ENCODE data around the gene SSH2. TPM values are rescaled to one million over a fixed set of nuclear protein-coding genes. Genes with fewer than 3 reads are reported as not detected.

The SSH2 gene
- total RNA-seq, 1 experiment from 2014 or later, result 14.6 TPM

- no peak overlapping the region for H3K4ac ChIP-seq (ENCODE audit: low read depth, low read length)
- H3K79me2 ChIP-seq (ENCODE audit: insufficient read depth, low read length), result no peaks in the 10 kb centered on the region
- no peak overlapping the region for H3K4me3 Mint-ChIP-seq
- no peak overlapping the region for H2BK20ac ChIP-seq (ENCODE audit: low read depth, low read length, poor library complexity, severe bottlenecking)
- peaks cover 8% of the 10 kb centered on the region for H3K4me1 ChIP-seq (ENCODE audit: insufficient read depth, low read length)
- H3K56ac ChIP-seq (ENCODE audit: insufficient read length, low read depth, low read length), result no peak overlapping the region
- no peak overlapping the region for H3K4me2 ChIP-seq (ENCODE audit: insufficient read depth, insufficient read length, low read length)
- no peak overlapping the region for H2BK15ac ChIP-seq (ENCODE audit: low read depth, low read length)
- no peak overlapping the region for H2BK120ac ChIP-seq (ENCODE audit: low read depth, low read length, poor library complexity, severe bottlenecking)
- no peaks in the 10 kb centered on the region for H3K27me3 Mint-ChIP-seq (ENCODE audit: low read depth)
- DNase-seq, result no peak
- H3K14ac ChIP-seq (ENCODE audit: insufficient read depth, low read length), result no peak overlapping the region
- no peak for TF ChIP-seq CTCF (conservative IDR thresholded peaks at IDR 0.05)
- H3K9me3 ChIP-seq (ENCODE audit: control insufficient read depth, low read depth, low read length), result no peaks in the 10 kb centered on the region
- no peak overlapping the region for H3K18ac ChIP-seq (ENCODE audit: insufficient read length, low read depth, low read length)
- no peaks in the 10 kb centered on the region for H3K79me1 ChIP-seq (ENCODE audit: insufficient read depth, low read depth, low read length, poor library complexity, severe bottlenecking)
- H2AFZ ChIP-seq (ENCODE audit: low read length), result no peak overlapping the region
- no peaks in the 10 kb centered on the region for H3K9me3 Mint-ChIP-seq
- H4K20me1 ChIP-seq (ENCODE audit: control insufficient read depth, insufficient read depth, insufficient read length), result no peaks in the 10 kb centered on the region
- no peak overlapping the region for H4K91ac ChIP-seq (ENCODE audit: insufficient read length, low read depth, low read length)
- WGBS (ENCODE audit: extremely low coverage, insufficient read length, low lambda C conversion rate), result no CpG with 5 or more reads among the region's 2 CpGs
- no peaks in the 10 kb centered on the region for H3K36me3 Mint-ChIP-seq (ENCODE audit: insufficient read depth in 1 of 3, low read depth in 3 of 3)
- no peak overlapping the region for H2AK5ac ChIP-seq (ENCODE audit: insufficient read length, low read length)
- peaks cover 33 to 53% of the 10 kb centered on the region in 2 experiments for H3K4me1 Mint-ChIP-seq
- no peak overlapping the region for H4K5ac ChIP-seq (ENCODE audit: insufficient read length, low read depth, low read length)
- H2BK5ac ChIP-seq (ENCODE audit: insufficient read length, low read length), result no peak overlapping the region
- H3K27ac ChIP-seq (ENCODE audit: insufficient read length, low read depth, low read length), result no peak overlapping the region
- no peak overlapping the region for H3K9ac ChIP-seq (ENCODE audit: extremely low read depth, insufficient read length, low read length)
- H2BK12ac ChIP-seq (ENCODE audit: insufficient read length, low read depth, low read length), result no peak overlapping the region
- H3K27ac Mint-ChIP-seq, result no peak overlapping the region
- no peak overlapping the region for H3K23ac ChIP-seq (ENCODE audit: insufficient read length, low read depth, low read length)
- no peaks in the 10 kb centered on the region for H3K23me2 ChIP-seq (ENCODE audit: insufficient read length, low read depth, low read length, poor library complexity, severe bottlenecking)
- H3T11ph ChIP-seq (ENCODE audit: low read length), result no peak overlapping the region
- H3K27me3 ChIP-seq (ENCODE audit: insufficient read depth, low read length), result no peaks in the 10 kb centered on the region
- H4K8ac ChIP-seq (replicated peaks; ENCODE audit: insufficient read length, low read depth, low read length), result no peak overlapping the region
Observed at GRCh38 chr17:29719469-29719868, 210.6 kb downstream of the SSH2 start.

Data from H9 (cell line).